ENCODE results near the gene ACD.

Gene ACD

GRCh38 chr16:67664871-67665270 lies 4.8 kb upstream of the ACD start:
- H3K27ac ChIP-seq = no peak overlapping the region
- TF ChIP-seq CTCF (conservative IDR thresholded peaks at IDR 0.05) = no peak
- TF ChIP-seq ZFX (IDR thresholded peaks at IDR 0.05) = no peak

- TF ChIP-seq CTCF (conservative IDR thresholded peaks at IDR 0.05) = no peak
- TF ChIP-seq ZFX (IDR thresholded peaks at IDR 0.05) = no peak
- H3K27ac ChIP-seq = no peak overlapping the region
Measured at GRCh38 chr16:67664258-67664657, 4.2 kb upstream of the ACD start.

GRCh38 chr16:67663877-67664222 lies 3.8 kb upstream of the ACD start:
- no peak overlapping the region for H3K27ac ChIP-seq
- TF ChIP-seq ZFX (IDR thresholded peaks at IDR 0.05) (no peak), CTCF (conservative IDR thresholded peaks at IDR 0.05) (peak; percentile 22; the same call in 1 of the 2 replicates)

GRCh38 chr16:67663151-67663876 lies 3.3 kb upstream of the ACD start:
- no peak for TF ChIP-seq ZFX (IDR thresholded peaks at IDR 0.05)
- peak; percentile 37; the same call in 1 of the 2 replicates for TF ChIP-seq CTCF (conservative IDR thresholded peaks at IDR 0.05)
- H3K27ac ChIP-seq = no peak overlapping the region

- no peak for TF ChIP-seq CTCF (conservative IDR thresholded peaks at IDR 0.05)
- no peak overlapping the region for H3K27ac ChIP-seq
Measured at GRCh38 chr16:67662653-67663010, 2.6 kb upstream of the ACD start.

GRCh38 chr16:67661886-67662652 lies 2.0 kb upstream of the ACD start:
- no peak for TF ChIP-seq ZFX (IDR thresholded peaks at IDR 0.05)
- H3K27ac ChIP-seq = peak overlapping the region; percentile 80; the same call in 1 of the 2 replicates

- H3K27ac ChIP-seq = peak overlapping the region; percentile 80
- no peak for TF ChIP-seq CTCF (conservative IDR thresholded peaks at IDR 0.05)
- no peak for TF ChIP-seq ZFX (IDR thresholded peaks at IDR 0.05)
Measured at GRCh38 chr16:67661101-67661761, 1.2 kb upstream of the ACD start.

Measured in C4-2B (cell line).